Measurements from ENCODE around the gene TRIM49D1.
"Not testable (repeated sequence)": the region's sequence is repeated elsewhere in the genome, so short reads cannot be mapped to it uniquely, and the experiment has no call there.

DNA sequence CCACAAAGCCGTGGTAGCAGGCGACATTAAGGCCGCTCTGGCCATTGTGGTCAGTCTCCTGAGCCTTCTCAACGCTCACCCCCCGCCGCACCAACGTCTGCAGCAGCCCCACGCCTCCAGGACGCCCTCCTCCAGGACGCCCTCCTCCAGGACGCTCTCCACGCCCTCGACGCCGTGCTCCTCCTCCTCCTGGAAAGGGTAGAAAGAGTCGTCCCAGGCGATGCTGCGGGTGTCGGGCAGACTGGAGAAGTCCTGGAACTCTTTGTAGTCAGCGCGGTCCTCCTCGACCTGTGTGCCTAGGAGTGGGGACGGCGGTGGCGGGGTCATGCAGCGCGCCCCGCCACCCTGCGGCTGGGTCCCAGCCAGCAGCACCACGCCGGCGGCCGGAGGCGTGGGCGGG is 56.8 kb downstream of the TRIM49D1 start:
- TF ChIP-seq, protein P1, sequence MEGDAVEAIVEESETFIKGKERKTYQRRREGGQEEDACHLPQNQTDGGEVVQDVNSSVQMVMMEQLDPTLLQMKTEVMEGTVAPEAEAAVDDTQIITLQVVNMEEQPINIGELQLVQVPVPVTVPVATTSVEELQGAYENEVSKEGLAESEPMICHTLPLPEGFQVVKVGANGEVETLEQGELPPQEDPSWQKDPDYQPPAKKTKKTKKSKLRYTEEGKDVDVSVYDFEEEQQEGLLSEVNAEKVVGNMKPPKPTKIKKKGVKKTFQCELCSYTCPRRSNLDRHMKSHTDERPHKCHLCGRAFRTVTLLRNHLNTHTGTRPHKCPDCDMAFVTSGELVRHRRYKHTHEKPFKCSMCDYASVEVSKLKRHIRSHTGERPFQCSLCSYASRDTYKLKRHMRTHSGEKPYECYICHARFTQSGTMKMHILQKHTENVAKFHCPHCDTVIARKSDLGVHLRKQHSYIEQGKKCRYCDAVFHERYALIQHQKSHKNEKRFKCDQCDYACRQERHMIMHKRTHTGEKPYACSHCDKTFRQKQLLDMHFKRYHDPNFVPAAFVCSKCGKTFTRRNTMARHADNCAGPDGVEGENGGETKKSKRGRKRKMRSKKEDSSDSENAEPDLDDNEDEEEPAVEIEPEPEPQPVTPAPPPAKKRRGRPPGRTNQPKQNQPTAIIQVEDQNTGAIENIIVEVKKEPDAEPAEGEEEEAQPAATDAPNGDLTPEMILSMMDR (IDR thresholded peaks at IDR 0.05; ENCODE audit: low read length): not testable (repeated sequence)
- not testable (repeated sequence) for TF ChIP-seq EZH2 (IDR thresholded peaks at IDR 0.05; ENCODE audit: borderline replicate concordance, low read length)

Measured in OCI-LY1 (cell line).